CD4-positive, alpha-beta T cell treated with Interleukin-4 for 4 hours (primary cell): ENCODE measurements around the gene ALK.

Experiments
- DNase-seq: peaks from one replicate; pipeline ENCODE4 v3.0.0-alpha.2; 2020

ALK gene

DNA sequence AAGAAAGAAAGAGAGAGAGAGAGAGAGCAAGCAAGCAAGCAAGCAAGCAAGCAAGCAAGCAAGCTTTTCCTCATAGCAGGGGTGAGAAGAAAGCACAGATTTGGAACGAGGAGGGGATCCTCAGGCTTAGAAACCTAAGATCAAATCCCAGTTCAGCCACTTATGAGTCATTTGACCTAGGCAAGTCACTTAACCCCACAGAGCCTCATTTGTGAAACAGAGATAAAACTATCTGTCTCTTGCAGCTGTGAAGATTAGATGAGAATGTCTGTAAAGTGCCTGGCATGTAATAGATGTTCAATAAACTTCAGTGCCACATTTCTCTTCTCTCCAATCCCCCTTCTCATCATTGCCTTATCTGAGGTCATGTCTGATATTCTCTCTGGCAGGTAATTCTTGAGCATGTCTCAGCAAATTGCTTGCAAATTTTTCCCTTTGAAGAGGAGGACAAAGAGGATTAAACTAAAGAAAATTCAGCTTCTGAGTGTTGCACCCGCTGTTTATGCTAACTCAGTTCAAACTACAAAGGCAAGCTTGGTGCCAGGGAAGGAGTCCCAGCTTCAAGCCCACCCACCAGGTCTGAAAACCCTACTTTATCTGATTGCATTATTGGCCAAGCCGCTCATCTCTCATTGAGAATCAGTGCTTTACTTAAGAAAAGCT lies 20.3 kb downstream of the ALK start:
- DNase-seq = no peak

DNA sequence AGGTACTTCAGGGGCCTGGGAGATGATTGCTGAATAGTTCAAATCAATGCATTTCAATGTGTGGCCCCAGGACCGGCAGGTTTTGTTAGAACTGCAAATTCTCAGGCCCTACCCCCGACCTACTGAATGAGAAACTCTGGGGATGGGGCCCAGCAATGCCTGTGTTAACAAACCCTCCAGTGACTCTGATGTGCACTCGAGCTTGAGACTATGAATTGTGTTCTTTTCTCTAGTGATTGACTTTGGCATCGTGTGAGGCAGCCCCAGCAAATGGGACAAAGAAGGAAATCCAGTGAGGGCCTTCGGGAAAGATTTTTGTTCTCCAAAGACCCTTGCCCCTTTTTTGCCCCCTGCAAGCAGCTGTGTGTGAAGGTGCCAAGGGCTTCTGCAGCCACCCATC lies 22.4 kb downstream of the ALK start:
- DNase-seq = no peak

DNA sequence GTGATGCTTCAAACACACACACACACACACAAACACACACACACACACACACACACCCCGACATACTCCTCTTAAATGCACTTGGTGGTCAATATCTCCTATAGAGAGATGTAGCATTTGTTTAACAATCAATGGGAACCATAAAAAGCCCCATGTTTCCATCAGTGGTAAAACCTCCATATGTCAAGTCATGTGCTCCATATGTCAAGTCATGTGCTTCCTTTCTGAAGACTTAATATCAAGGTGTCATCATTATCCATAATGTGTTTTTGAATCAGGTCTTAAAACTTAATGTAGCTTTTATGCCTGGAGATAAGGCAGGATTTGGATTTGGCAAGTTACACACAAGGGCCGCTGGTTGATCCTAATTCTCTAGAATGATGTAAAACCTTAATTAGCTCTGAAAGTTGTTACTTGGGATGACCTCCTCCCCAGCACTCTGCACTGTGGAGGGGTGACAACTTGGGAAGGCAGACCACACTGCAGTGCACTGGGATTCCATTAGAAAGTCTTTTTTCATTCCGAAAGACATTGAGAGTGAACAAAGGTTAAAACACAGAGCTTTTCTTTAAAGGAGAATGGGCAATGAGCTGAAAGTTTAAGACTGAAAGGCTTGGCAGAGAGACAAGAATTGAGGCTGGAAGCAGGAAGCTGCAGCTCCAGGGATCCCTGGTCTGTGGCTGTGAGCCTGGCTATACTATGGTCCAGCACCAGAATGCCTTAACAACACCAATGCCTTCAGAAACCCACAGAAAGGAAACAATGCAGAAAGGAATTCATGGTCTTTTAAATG lies 26.4 kb downstream of the ALK start:
- DNase-seq = no peak

DNA sequence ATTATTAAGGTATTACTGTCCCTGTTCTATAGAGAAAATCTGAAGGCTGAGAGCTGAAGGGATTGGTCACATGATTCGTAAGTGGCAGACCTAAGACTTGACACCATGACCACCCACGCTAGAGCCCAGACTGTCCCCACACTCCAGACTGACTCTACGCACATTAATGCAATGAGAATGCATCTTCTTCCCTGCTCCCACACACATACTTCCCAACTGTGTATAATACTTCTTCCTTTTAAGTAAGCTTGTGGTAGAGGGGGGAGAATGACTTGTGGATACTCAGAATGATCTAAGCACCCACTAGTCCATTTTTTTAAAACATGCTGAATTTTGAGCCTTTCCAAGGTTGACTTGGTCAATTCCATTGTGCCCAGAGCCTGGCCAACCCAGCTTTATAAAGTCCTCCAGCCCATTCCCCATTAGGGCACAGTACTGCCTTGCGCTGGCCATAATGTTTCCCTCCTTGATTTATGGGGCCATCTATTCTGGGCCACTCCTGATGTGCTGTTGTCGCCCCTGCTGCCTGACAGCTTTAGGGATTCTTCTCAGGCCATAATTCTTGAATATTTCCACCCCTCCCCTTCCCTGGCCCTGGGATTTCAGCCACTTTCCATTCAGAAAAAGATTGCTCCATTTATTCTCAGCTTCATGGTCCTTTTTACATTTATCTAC lies 28.7 kb downstream of the ALK start:
- no peak for DNase-seq

DNA sequence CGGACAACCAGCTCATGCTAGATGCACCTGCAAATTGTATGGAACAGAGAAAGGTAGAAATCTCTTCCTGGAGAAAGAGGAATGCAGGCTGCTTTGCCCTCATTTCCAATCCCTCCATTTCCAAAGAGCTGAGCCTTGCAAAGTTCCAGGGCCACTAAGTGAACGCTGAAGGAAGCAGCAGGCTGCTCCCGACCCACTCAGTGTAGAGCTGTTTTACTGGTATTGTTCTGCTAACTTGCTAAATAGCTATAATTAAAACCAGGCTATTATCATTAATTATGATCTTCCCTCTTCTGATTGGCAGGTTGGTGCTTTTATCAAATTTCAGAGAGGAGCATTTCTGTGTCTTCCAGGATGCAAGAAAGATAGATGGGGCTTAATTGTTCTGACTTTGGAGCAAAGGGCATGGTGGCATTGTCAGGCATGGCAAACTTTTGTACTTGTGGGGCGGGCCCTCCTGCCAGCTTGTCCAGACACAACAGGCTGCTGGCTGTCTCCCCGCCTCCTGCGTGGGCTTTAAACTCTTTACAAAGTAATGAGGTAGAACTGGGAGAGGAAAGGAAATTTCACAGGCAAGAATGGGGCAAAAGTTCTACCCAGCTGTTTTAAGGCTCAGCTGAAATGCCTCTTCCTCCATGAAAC lies 40.2 kb downstream of the ALK start:
- DNase-seq = no peak

DNA sequence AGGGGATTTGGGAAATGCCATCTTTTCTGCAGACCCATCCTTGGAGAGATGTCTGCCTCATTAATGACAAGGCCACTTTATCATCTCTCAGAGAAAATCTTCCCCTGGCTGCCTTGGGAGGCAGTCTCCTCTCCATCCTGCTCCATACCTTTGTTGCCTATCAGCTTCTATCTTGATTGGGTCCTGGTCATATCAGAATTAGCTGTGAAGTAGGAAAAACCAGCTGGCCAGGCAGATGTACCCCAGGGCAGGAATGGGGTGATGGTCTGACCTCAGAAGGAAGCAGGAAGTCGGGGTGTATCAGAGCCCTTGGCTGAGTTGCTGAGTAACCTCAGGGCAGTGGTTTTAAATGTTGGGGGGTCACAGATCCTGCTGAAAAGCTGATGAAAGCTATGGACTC lies 41.3 kb downstream of the ALK start:
- DNase-seq = no peak

DNA sequence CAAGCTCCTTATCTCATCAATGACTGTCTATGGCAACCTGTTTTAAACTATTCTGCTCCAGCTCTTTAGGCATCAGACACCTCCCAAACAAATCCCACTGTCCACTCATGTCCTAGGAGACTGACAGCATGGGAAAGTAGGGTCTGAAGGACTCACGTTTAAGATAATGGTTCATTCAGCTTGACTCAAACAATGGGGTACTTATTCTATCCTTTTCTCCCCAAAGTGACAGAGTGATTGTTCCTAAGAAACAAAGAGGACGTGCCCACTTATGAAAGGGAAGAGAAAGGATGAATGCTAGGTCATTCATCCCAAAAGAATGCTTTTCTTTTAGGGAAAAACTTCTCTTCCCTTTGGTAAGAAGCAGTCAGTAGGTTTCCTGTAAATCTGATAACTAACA lies 41.9 kb downstream of the ALK start:
- DNase-seq = no peak

DNA sequence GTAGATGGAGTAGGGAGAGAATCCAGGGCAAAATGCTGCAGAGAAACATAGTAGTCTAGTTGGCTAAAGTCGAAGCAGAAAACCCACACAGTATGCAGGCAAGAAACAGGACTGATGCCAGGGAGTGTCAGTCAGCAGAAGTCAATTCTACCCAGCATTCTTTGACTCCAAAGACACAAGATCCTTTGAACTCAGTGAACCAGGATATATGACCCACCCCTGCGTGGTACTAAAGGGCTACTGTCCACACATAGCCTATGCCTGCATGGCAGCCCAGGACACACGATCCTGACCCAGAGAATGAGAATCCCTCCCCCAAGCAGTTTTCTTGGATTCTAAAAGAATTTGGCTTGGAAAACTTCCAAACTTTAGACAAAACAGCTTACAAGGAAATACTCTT lies 42.5 kb downstream of the ALK start:
- DNase-seq = no peak

DNA sequence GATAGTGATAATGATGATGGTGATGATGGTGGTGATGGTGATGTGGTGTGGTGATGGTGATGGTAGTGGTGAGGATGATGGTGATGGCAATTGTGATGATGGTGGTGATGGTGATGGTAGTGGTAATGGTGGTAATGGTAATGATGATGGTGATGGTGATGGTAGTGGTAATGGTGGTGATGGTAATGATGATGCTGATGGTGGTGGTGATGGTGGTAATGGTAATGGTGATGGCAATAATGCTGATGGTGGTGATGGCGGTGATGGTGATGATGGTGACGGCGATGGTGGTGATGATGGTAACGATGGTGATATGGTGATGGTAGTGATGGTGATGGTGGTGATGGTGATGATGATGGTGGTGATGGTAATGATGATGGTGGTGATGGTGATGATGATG lies 45.0 kb downstream of the ALK start:
- DNase-seq = no peak

DNA sequence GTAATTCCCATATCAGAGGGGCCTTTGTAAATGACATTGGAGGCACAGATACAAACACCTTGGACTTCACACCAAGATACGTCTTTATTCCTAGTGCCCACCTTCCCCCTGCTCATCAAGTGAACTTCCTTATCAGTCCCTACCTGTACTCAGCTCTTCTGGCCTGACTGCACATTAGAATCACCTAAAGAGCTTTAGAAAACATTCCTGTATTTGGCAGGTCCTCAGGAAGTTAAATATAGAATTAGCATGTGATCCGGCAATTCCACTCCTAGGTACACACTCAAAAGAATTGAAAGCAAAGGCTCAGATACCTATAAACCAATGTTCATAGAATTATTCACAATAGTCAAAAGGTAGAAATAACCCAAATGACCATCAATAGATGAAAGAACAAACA lies 46.6 kb downstream of the ALK start:
- DNase-seq = no peak

DNA sequence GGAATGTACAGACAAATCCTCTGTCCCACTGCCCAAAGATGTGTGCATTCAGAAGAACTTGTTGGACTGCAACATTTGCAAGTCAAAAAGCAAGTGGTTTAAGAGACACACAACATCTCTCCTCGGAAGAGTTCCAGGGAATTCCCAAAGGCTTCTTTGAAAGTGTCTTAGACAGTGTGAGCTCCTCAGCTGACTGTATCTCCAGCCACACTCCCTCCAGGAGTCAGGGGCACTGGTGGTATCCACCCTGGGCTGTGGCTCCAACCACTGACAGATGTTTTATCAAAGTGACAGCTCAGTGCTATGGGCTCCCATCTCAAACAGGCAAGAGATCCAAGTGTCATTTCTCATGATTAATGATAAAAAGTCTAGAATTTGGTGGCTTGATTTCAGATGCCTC lies 48.5 kb downstream of the ALK start:
- no peak for DNase-seq

DNA sequence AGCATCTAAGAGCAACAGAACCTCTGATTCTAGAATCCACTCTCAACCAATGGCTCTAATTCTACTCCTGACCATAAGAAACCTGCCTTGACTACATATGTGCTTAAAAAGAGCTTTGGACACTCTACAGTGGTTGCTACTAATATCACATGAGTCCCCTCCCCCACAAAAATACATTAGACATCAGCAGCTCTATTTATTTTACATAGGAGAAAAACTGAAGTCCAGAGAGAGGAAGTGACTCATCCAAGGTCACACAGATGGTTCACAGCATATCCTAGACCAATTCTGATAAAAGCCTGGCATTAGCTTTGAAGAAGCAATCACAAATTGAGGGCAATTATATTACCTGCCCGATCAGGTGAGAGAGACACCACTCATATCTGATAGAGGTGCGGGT lies 49.8 kb downstream of the ALK start:
- no peak for DNase-seq

DNA sequence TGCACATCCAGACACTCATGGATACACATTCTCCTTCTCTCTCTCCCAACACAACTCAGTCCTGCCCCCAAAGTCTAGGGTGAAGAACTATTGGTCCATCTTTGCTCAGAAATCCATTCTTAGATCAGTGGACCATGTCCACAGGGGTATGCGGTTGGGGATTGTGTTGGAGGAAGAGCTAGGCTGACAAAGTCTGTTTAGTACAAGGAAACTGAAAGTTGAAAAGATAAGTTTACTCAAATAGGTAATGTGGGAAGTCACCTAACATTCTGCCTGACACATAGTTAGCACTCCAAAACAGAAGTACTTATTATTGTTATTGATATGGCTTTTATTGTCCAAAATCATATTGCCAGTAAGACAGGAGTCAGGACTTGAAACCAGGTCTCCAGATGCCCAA lies 55.9 kb downstream of the ALK start:
- DNase-seq = no peak

DNA sequence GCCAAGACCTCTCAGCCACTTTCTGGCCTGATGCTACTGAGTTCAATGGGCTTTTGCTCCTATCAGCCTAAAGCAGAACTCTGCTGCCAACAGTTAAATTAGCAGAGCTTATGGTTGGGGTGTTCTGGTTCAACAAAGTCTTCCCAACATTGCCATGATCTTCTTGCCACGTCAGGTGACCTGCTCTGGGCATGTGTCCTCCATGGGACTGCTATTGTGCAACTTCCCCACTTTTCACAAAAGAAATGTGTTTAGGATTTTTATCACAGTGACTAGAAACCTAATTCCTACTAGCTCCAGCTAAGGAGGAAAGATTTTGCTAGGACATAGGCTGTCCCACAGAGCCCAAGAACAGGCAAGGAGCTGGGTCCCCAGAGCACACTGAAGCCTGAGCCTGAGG lies 56.4 kb downstream of the ALK start:
- DNase-seq = no peak

DNA sequence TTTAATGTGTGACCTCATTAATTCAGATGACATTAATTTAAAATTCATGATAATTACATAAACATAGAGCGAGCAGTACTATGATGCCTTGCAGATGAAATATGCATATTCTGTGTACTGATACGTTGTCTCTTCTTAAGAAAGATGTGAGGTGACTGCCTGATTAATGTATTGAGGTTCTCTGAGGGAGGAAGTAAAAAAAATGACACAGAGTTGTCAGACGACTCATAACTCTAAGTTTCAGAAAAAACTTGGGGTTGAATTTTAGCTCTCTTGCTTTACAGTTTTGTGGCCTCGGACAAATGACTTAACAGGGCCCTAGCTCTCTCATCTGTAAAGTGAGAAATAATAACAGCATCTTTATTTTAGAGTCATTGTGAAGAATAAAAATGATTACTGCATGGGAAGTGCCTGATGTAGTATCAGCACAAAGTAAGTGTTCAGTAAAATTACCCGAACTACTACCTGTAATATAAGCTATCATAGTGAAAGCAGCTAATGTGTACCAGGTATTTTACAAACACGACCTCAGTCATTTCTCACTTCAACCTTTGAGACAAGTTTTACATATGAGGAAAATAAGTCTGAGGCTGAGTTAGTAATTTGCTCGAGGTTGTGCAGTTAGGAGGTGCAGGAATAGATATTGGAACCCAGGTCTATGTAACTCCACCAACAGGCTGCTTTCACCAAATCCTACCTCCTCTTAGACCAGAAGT lies 65.3 kb downstream of the ALK start:
- no peak for DNase-seq

DNA sequence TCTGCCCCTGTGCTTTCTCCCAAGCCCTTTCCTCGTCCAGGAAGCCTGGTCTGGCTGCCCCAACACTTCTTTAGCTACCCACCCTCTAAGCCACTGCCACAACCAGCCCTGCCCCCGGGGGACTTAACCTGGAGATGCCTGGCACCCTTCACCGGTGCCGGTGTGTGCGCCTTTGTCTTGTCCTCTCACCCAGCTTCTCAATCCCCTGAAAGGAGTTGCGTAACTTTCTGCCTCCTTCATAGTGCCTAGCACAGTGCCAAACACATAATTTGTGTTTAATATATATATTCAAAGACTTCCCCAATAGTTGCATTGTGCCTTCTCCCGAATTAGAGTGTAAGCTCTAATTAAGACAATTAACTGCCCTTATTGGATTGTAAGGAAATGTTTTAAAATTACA lies 70.6 kb downstream of the ALK start:
- DNase-seq = no peak

DNA sequence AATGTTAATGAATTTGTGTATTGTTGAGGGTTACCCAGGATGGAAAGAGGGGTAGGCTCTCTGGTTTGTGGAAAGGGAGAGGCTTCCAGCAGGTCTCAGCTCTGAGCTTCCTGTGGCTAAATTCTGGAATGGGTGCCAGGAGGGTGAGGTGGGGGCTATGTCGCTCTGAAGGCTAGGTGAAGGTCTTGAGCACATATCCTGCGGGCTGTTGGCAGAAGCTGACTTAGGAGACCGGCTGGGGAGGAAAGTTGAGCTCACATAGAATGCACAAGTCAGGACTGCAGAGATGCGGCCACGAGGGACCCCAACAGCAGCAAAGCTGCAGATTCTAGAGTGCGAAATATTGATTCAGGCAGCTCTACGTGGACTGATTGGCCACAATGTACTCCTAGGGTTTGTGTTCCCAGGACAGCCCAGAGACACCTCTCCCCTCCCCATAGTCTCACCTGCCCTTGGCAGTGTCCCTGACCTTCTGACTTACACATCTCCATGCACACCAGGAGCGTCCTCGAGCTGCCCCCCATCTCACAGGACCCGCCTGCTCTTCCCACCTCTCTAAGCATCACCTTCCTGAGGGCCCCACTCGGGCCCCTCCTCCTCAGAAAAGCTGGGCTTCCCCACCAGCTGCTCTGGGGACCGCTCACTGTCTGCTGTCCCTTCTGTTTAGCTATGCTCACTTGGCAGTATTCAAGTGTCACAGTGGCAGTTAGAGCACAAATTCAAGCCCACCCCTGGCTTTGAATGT lies 72.6 kb downstream of the ALK start:
- DNase-seq = no peak

DNA sequence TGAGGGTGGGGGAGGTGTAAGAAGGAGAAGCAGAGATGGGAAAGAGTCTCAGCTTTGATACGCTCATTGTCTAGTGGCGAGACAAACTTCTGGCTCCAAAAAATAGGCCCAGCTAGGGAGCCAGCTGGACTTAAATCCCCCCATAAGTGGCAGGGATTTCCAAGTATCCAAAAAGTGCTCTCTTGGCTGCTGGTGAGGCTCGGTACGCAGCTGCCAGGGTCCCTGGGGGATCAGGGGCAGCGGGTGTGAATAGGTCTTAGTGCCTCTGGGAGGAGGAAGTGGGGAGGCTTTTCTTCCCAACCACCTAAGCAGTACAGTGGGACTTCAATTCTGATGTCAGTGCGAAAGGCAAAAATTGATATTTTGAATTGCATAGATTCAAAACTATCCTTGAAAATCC lies 73.5 kb downstream of the ALK start:
- DNase-seq = no peak

DNA sequence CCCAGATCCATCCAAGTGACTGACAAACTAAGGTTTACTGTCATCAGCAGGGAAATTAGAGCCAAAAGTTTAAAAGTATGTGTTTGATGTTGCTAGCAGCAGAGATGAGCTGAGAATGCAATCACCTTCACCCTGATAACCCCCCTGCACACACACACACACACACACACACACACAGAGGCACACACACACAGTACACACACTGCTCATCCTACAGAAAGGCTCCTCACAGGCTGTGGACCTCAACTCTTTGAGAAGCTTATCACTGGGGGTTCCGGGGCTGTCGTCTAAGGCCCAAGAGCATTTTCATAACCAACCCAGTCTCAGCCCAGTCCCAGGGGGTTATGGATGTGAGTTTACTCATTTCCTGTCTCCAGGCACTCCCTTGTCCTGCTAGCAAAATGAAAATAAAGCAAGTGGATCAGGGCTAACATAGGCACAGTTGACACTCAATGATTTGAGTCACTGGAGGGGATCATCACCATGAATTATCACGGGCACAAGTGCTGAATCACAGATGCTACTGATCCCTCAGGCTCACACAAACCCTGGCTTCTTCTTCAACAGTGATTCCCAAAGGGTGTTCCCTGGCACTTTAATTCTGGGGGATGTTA lies 76.6 kb downstream of the ALK start:
- DNase-seq = no peak

DNA sequence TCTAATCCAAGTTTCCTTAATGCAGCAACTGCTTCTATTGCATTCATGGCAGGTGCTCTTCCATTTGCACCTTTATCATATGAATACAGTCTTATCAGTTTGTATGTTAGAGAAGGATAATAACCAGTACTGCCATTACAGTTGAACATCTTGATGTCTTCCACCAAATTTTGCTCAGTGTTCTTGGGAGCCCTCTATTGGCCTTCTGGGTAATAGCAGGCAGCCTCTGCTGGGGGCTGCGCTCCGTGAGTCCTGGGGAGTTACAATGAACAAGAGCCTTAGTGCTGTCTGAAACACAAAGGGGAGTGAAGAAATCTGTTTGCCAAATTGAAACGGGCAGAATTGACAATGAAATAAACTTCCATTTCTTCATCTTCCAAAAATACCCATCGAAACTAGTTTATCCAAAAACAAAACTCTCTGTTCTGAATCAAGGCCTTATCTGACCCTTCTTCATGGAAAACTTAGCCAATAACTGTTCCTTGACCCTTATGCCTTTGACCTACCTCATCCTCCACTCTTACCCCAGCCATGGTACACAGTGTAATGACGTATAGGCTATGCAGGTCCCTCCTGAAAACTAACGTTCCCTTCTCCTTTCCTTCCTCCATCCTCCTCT lies 79.9 kb downstream of the ALK start:
- peak; percentile 34 for DNase-seq

DNA sequence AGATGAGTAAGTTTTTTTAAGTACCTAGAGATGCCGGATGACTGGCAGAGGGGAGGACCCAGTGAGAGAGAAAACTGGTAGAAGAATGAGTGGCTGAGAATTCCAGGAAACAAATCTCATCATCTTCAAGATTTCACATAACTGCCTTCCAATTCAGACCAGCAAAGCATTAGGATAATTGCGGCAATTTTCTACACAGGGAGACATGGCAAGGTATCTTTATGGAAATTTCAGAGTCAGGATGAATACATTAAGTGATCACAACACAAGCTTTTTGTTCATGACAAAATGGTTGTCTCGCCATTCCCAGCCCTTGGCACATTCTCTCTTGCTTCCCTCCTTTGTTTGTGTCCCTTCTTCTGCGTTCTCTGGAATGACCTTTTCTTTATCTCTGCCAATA lies 82.1 kb downstream of the ALK start:
- no peak for DNase-seq

DNA sequence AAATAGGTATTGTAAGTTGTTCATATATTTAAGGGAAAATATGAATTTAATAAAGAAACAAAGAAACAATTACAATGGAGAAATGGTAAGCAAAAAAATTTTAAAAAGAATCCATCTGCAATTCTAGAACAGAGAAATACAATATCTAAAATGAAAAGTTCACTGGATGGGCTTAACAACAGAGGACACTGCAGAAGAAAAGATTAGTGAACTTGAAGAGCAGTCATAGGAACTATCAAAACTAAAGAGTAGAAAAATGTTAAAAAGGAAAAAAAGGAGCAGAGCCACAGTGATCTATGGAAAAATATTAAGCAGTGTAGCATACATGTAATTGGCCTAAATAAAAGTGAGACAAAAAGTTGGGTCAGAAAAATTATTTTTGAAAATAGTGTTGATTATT lies 83.5 kb downstream of the ALK start:
- DNase-seq = no peak
